ENCODE measurements around the gene ERICH6.

Gene ERICH6

DNA sequence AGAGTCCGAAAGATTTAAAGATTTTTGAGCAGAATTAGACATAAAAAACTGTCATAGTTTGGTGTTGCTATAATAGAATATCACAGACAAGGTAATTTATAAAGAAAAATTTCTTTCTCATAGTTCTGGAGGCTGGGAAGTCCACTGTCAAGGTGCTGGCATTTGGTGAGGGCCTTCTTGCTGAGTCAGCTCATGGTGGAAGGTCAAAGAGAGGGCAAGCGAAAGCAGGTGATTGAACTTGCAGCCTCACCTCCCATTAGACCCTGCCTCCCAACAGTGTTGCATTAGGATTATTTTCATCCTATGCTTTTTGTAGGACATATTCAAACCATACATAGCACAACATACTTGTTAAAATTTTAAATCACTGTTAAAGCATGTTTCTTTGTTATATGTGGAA, 90.7 kb downstream of the ERICH6 start:
- Histone ChIP-seq H4K20me1 (ENCODE audit: control insufficient read depth, insufficient read depth, low read depth, low read length) (peaks cover 21% of the 10 kb centered on the region), H3K36me3 (ENCODE audit: control insufficient read depth, low read length) (peaks cover 70% of the 10 kb centered on the region)

DNA sequence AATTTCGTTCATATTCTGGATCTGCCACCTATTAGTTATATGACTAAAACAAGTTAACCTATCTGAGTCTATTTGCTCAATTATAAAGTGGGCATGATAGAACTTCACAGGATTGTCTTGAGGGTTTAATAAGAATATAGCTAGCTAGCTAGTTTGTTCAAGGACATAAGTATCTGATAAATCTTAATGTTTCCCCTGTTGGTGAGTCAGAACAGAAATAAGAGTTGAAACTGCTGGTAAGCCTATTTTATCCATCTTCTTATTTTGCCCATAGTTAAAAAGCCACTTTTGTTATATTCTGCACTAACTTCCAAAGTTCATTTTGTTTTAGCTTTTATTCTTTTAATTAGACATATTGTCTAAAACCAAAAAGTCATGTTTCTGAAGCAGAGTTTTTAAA, 91.2 kb downstream of the ERICH6 start:
- no peak overlapping the region for H3K4me3 ChIP-seq (ENCODE audit: low read length)
- H3K79me2 ChIP-seq (ENCODE audit: control insufficient read depth, low read length): peaks cover 86% of the 10 kb centered on the region
- peaks cover 75% of the 10 kb centered on the region for H3K36me3 ChIP-seq (ENCODE audit: control insufficient read depth, low read length)
- no peaks in the 10 kb centered on the region for H3K27me3 ChIP-seq (ENCODE audit: control insufficient read depth, low read length)
- no peak for TF ChIP-seq EZH2phosphoT487 (IDR thresholded peaks at IDR 0.05; ENCODE audit: borderline replicate concordance, low read length)
- no peak for TF ChIP-seq CTCF (IDR thresholded peaks at IDR 0.05; ENCODE audit: low read depth, low read length, poor library complexity, severe bottlenecking)
- H3F3A ChIP-seq (ENCODE audit: control insufficient read depth, insufficient read depth): no peaks in the 10 kb centered on the region
- peaks cover 23% of the 10 kb centered on the region for H4K20me1 ChIP-seq (ENCODE audit: control insufficient read depth, insufficient read depth, low read depth, low read length)
- H3K27ac ChIP-seq (ENCODE audit: low read depth, low read length): no peak overlapping the region
- peaks cover 32% of the 10 kb centered on the region for H3K4me1 ChIP-seq (ENCODE audit: control insufficient read depth, low read length)
- H3K4me2 ChIP-seq (ENCODE audit: low read length): no peak overlapping the region
- H3K9me2 ChIP-seq (replicated peaks; ENCODE audit: control insufficient read depth, low read length): no peaks in the 10 kb centered on the region
- H3K9me3 ChIP-seq (ENCODE audit: control insufficient read depth, insufficient read depth, low read length): no peaks in the 10 kb centered on the region; the same call in 1 of the 2 replicates

More for the DNA sequence above, 90.7 kb downstream of the ERICH6 start:
- TF ChIP-seq CTCF (IDR thresholded peaks at IDR 0.05; ENCODE audit: low read depth, low read length, poor library complexity, severe bottlenecking) (no peak), EZH2phosphoT487 (IDR thresholded peaks at IDR 0.05; ENCODE audit: borderline replicate concordance, low read length) (no peak)
- Histone ChIP-seq H3F3A (ENCODE audit: control insufficient read depth, insufficient read depth) (no peaks in the 10 kb centered on the region), H3K9me3 (ENCODE audit: control insufficient read depth, insufficient read depth, low read length) (no peaks in the 10 kb centered on the region; the same call in 1 of the 2 replicates), H3K27me3 (ENCODE audit: control insufficient read depth, low read length) (no peaks in the 10 kb centered on the region), H3K27ac (ENCODE audit: low read depth, low read length) (no peak overlapping the region), H3K4me1 (ENCODE audit: control insufficient read depth, low read length) (peaks cover 27% of the 10 kb centered on the region), H3K4me2 (ENCODE audit: low read length) (no peak overlapping the region), H3K79me2 (ENCODE audit: control insufficient read depth, low read length) (peaks cover 86% of the 10 kb centered on the region), H3K4me3 (ENCODE audit: low read length) (no peak overlapping the region), H3K9me2 (replicated peaks; ENCODE audit: control insufficient read depth, low read length) (no peaks in the 10 kb centered on the region)

DNA sequence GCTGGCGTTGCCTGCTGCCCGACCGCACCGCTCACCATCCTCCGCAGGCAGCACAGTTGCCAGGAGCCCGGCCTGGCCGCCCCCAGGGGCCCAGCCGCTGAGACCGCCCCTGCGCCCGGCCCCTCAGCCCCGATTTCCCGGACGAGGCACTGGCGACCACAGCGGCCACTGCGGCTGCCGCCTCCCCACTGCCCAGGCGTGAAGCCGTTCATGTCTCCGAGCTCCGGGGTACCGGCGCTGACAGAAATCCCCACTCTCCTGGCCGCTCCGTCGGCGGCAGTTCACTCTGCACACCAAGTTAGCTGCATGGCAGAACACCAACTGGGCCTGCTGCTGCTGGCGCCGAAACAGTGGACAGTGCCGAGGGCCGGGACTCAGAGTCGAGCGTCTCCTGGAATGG, 92.1 kb downstream of the ERICH6 start:
- no peak for TF ChIP-seq EZH2phosphoT487 (IDR thresholded peaks at IDR 0.05; ENCODE audit: borderline replicate concordance, low read length)
- TF ChIP-seq CTCF (IDR thresholded peaks at IDR 0.05; ENCODE audit: low read depth, low read length, poor library complexity, severe bottlenecking): no peak
- H3K27ac ChIP-seq (ENCODE audit: low read depth, low read length): no peak overlapping the region
- H3K36me3 ChIP-seq (ENCODE audit: control insufficient read depth, low read length): peaks cover 77% of the 10 kb centered on the region
- no peaks in the 10 kb centered on the region; the same call in 1 of the 2 replicates for H3K9me3 ChIP-seq (ENCODE audit: control insufficient read depth, insufficient read depth, low read length)
- H4K20me1 ChIP-seq (ENCODE audit: control insufficient read depth, insufficient read depth, low read depth, low read length): peaks cover 26% of the 10 kb centered on the region
- H3K4me2 ChIP-seq (ENCODE audit: low read length): no peak overlapping the region
- no peak overlapping the region for H3K4me3 ChIP-seq (ENCODE audit: low read length)
- no peaks in the 10 kb centered on the region for H3K27me3 ChIP-seq (ENCODE audit: control insufficient read depth, low read length)
- no peaks in the 10 kb centered on the region for H3F3A ChIP-seq (ENCODE audit: control insufficient read depth, insufficient read depth)
- peaks cover 86% of the 10 kb centered on the region for H3K79me2 ChIP-seq (ENCODE audit: control insufficient read depth, low read length)
- H3K4me1 ChIP-seq (ENCODE audit: control insufficient read depth, low read length): peaks cover 40% of the 10 kb centered on the region
- H3K9me2 ChIP-seq (replicated peaks; ENCODE audit: control insufficient read depth, low read length): no peaks in the 10 kb centered on the region
